Type B pancreatic cell (in vitro differentiated cells): ENCODE data around the gene C1orf159. TPM values are rescaled to one million over a fixed set of nuclear protein-coding genes. Genes with fewer than 3 reads are reported as not detected.
"Not testable (repeated sequence)": the region's sequence is repeated elsewhere in the genome, so short reads cannot be mapped to it uniquely, and the experiment has no call there.

Experiments
- DNase-seq: peaks from one replicate; pipeline ENCODE4 v3.0.0; 2021; ENCODE audit warnings: mixed read lengths; ENCODE audit not compliant: unreplicated experiment; ENCODE audit errors: extremely low spot score
- H3K27ac Mint-ChIP-seq: 2 replicates; pipeline ENCODE4 v1.8.0; 2021; ENCODE audit warnings: mild to moderate bottlenecking, mixed read lengths
- H3K27me3 Mint-ChIP-seq: 2 replicates; pipeline ENCODE4 v1.8.0; 2021; ENCODE audit warnings: mixed read lengths
- H3K36me3 Mint-ChIP-seq: 2 replicates; pipeline ENCODE4 v1.8.0; 2021; ENCODE audit warnings: mixed read lengths
- H3K4me1 Mint-ChIP-seq: one replicate; pipeline ENCODE4 v1.8.0; 2021; ENCODE audit warnings: mixed read lengths; ENCODE audit not compliant: unreplicated experiment
- H3K4me3 Mint-ChIP-seq: 2 replicates; pipeline ENCODE4 v1.8.0; 2021; ENCODE audit warnings: mild to moderate bottlenecking, mixed read lengths
- H3K9me3 Mint-ChIP-seq: 2 replicates; pipeline ENCODE4 v1.8.0; 2021; ENCODE audit warnings: mixed read lengths
- CTCF ChIP-seq: fragments of 200-600 bp; sonication (generic); conservative IDR thresholded peaks from 2 replicates; pipeline ENCODE4 v1.5.0; 2021; ENCODE audit warnings: antibody characterized with exemption, mild to moderate bottlenecking
- total RNA-seq: library from RNA; stranded (reverse); gene quantifications from 2 replicates; pipeline ENCODE4 v1.2.1, GENCODE V29; 2021; ENCODE audit warnings: low replicate concordance

The C1orf159 gene
- total RNA-seq, 1 donor from 2014 or later, result 21.2 TPM

- Mint-ChIP-seq H3K27ac (no peak overlapping the region), H3K36me3 (peaks cover 14% of the 10 kb centered on the region), H3K9me3 (peaks cover 12% of the 10 kb centered on the region), H3K27me3 (no peaks in the 10 kb centered on the region), H3K4me3 (no peak overlapping the region), H3K4me1 (no peaks in the 10 kb centered on the region)
- TF ChIP-seq CTCF, result no peak
- DNase-seq, result peak; percentile 24
Observed at GRCh38 chr1:1098681-1099421, 17.0 kb downstream of the C1orf159 start.

- DNase-seq, H3K27me3 Mint-ChIP-seq, H3K27ac Mint-ChIP-seq, H3K4me1 Mint-ChIP-seq, H3K4me3 Mint-ChIP-seq: not testable (repeated sequence)
- Mint-ChIP-seq H3K36me3 (peaks cover 14% of the 10 kb centered on the region), H3K9me3 (peaks cover 12% of the 10 kb centered on the region)
Observed at GRCh38 chr1:1096136-1096535, 19.8 kb downstream of the C1orf159 start.

GRCh38 chr1:1094981-1095380 is 20.9 kb downstream of the C1orf159 start:
- no peak for DNase-seq
- Mint-ChIP-seq H3K27me3 (no peaks in the 10 kb centered on the region), H3K4me3 (no peak overlapping the region), H3K9me3 (peaks cover 8% of the 10 kb centered on the region), H3K27ac (no peak overlapping the region), H3K4me1 (no peaks in the 10 kb centered on the region), H3K36me3 (peaks cover 10% of the 10 kb centered on the region)
- TF ChIP-seq CTCF, result no peak

- H3K27me3 Mint-ChIP-seq, result no peaks in the 10 kb centered on the region
- TF ChIP-seq CTCF, result no peak
- no peaks in the 10 kb centered on the region for H3K4me1 Mint-ChIP-seq
- H3K4me3 Mint-ChIP-seq, result no peak overlapping the region
- no peak overlapping the region for H3K27ac Mint-ChIP-seq
- H3K9me3 Mint-ChIP-seq, result no peaks in the 10 kb centered on the region
- DNase-seq, result peak; percentile 59
- peaks cover 4% of the 10 kb centered on the region for H3K36me3 Mint-ChIP-seq
Observed at GRCh38 chr1:1093610-1093943, 22.3 kb downstream of the C1orf159 start.

- Mint-ChIP-seq H3K27ac (no peak overlapping the region), H3K4me1 (no peaks in the 10 kb centered on the region), H3K27me3 (no peaks in the 10 kb centered on the region), H3K36me3 (peaks cover 4% of the 10 kb centered on the region), H3K4me3 (no peak overlapping the region), H3K9me3 (no peaks in the 10 kb centered on the region)
- peak; percentile 58 for DNase-seq
- no peak for TF ChIP-seq CTCF
Observed at GRCh38 chr1:1092894-1093609, 22.8 kb downstream of the C1orf159 start.

- H3K4me1 Mint-ChIP-seq, result no peaks in the 10 kb centered on the region
- H3K9me3 Mint-ChIP-seq, result no peaks in the 10 kb centered on the region
- TF ChIP-seq CTCF, result no peak
- H3K27me3 Mint-ChIP-seq, result no peaks in the 10 kb centered on the region
- H3K36me3 Mint-ChIP-seq, result peaks cover 4% of the 10 kb centered on the region
- H3K27ac Mint-ChIP-seq, result no peak overlapping the region
- H3K4me3 Mint-ChIP-seq, result no peak overlapping the region
- peak; percentile 74 for DNase-seq
Observed at GRCh38 chr1:1092149-1092855, 23.6 kb downstream of the C1orf159 start.
